ENCODE data around the gene LUZP1.

- TF ChIP-seq CTCF (IDR thresholded peaks at IDR 0.05; ENCODE audit: low read depth, low read length) (no peak), POLR2A (IDR thresholded peaks at IDR 0.05; ENCODE audit: extremely low read depth, insufficient read length) (no peak)
Observed at GRCh38 chr1:23178414-23178813, 9.8 kb upstream of the LUZP1 start.

Measured in NB4 (cell line).